Measurements from ENCODE around the gene ATXN1.

The ATXN1 gene

DNA sequence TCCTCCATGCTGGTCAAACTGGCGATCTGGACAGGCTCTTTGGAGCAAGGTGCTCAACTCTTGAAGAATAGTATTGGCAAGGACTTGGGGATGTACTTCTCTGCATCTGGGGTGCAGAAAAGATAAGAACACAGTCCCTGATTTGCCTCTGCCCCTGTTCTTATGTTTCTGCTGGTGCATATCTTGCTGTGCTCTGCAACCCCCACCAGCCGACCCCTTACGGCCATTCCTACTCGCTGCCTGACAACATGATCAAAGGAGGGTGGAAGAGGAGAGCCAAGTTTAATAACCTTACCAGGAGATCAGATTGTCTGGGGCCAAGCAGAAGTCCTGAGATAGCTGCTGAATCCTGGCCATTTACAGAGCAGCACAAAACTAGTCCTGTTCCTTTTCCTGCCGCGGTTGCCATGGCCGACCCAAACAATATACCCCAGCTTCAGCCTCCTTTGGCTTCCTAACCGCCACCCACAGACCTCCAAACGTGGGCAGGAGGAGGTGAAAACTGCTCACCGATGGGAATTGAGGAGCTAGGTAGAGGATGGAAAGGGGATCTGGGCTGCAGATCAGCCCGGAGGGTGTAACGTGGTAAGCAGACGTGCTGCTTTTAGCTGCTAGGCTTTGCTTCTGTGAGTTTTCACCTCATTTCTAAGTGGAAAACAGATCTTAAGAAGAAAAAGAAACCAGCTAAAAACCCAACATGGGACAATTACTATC is 60.9 kb downstream of the ATXN1 start:
- Mint-ChIP-seq H3K27me3 (no peaks in the 10 kb centered on the region), H3K27ac (peak overlapping the region; percentile 87), H3K9me3 (peaks cover 3% of the 10 kb centered on the region), H3K4me3 (peak overlapping the region; percentile 85), H3K4me1 (peaks cover 85% of the 10 kb centered on the region), H3K36me3 (ENCODE audit: low read depth) (peaks cover 7% of the 10 kb centered on the region)
- ATAC-seq (peak; percentile 27), DNase-seq (peak; percentile 54)

DNA sequence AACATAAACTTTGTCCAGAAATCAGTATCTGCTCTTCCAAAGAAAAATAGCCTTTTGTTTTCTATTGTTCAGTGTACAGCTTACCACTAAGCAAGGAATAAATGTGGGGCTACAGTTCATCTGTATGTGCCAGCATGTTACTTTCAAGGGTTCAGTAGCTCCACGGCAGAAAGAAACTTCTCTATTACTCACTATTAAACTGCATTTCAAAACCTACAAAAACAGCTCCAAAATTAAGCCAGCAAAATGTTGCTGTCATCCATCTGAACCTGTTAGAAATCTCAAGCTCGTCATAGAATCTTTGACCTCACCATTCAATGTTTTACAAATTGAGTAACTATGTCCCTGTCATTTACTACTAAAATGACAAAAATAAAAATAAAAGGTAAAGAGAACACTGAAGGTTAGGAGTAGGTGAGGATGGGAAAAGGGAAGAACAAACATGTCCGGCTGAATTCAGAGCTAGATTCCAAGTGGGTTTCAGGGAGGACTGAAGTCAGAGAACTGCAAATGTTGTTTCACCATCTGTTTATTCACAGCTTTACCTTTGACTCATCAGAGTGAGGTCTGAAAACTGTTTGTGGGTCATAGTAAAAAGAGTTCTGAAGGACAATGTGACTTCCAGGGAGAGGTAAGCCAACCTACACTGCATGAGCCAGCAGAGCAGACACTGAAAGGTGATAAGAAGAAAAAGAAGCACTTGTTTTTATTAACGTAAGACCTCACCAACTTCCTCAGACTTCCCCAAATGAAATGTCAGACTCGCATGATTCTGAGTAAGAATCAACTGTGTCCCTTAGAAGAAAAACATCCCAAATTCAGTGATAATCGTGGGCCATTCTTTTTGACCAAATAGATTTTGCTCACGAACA is 62.0 kb downstream of the ATXN1 start:
- peak overlapping the region; percentile 87 for H3K27ac Mint-ChIP-seq
- H3K9me3 Mint-ChIP-seq: peaks cover 3% of the 10 kb centered on the region
- peak; percentile 73 for ATAC-seq
- peak overlapping the region; percentile 85 for H3K4me3 Mint-ChIP-seq
- H3K4me1 Mint-ChIP-seq: peaks cover 85% of the 10 kb centered on the region
- no peak for DNase-seq
- H3K27me3 Mint-ChIP-seq: no peaks in the 10 kb centered on the region
- peaks cover 11% of the 10 kb centered on the region for H3K36me3 Mint-ChIP-seq (ENCODE audit: low read depth)

DNA sequence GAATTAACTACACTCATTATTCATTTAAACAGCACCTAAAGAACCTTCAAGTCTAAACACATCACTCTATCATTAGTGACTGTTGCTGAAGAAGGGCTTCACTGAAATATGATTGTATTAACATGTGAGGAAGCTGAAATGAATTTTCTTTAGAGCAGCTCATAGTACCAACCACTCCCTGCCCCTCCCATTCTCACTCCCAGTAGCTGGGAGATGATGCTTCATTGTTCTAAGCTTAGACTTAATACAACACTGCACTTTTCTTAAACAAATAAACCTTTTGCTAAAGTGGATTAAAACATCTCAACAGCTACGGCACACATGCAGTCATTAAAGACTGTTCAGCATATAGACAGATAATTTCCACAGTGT is 63.1 kb downstream of the ATXN1 start:
- Mint-ChIP-seq H3K36me3 (ENCODE audit: low read depth) (peaks cover 13% of the 10 kb centered on the region), H3K27me3 (no peaks in the 10 kb centered on the region), H3K4me1 (peaks cover 85% of the 10 kb centered on the region), H3K4me3 (peak overlapping the region; percentile 85), H3K9me3 (peaks cover 3% of the 10 kb centered on the region), H3K27ac (peak overlapping the region; percentile 87)
- ATAC-seq (no peak), DNase-seq (no peak)

DNA sequence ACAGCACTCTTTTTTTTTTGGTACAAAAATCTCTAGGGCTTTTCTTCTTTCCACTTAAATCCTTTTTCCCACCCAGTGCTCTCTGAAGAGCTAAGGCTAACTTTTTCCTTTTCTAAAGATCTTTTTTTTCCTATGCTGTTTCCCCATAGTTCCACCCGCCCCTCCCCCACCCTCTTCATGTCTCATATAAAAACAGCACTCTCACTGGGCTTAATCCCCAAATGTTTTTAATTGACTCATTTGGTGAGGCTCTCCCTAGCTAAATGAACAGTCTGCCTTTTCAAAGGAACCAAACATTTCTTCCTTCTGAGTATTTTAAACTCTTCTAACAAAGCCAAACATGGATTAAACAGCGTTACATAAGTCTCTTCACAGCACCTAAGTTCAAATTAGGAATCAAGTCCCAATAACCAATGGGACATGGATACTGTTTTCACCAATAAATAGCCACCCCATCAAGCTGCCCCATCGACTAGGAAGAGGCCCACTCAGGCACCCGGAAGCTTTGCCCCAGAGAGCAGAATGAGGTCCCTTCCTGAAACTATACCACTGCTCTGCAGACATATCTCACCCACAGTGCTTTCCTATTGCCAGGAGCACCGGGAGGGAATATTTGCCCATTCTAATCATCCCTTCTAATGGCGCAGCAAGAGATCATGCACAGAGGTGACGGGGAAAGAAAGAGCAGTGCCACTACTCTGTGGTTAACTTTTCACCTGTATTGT is 63.7 kb downstream of the ATXN1 start:
- Mint-ChIP-seq H3K36me3 (ENCODE audit: low read depth) (peaks cover 13% of the 10 kb centered on the region), H3K9me3 (peaks cover 3% of the 10 kb centered on the region), H3K4me3 (peak overlapping the region; percentile 85), H3K27ac (peak overlapping the region; percentile 87), H3K4me1 (peaks cover 87% of the 10 kb centered on the region), H3K27me3 (no peaks in the 10 kb centered on the region)
- DNase-seq (no peak), ATAC-seq (no peak)

DNA sequence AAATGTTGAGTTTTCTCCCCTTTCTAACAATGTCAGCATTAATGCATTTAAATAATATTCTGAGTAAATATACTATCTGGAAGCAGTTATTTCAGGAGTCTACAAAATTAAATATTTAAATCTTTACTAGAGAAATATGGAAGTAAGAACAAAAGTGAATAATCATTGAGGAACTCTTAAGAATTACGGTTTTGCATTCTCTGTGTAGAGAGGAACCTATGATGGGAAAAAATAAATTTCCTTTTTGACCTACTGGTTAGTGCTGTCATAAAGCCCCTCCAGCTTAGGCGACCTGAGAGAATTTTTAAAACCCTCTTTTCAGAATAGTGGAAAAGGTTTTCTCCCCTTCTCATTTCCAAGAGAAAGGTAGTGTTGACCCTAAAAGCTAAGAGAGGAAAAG is 64.8 kb downstream of the ATXN1 start:
- Mint-ChIP-seq H3K27ac (no peak overlapping the region), H3K9me3 (peaks cover 1% of the 10 kb centered on the region), H3K4me1 (peaks cover 91% of the 10 kb centered on the region), H3K4me3 (no peak overlapping the region), H3K27me3 (no peaks in the 10 kb centered on the region), H3K36me3 (ENCODE audit: low read depth) (peaks cover 9% of the 10 kb centered on the region)
- no peak for ATAC-seq
- DNase-seq: no peak

DNA sequence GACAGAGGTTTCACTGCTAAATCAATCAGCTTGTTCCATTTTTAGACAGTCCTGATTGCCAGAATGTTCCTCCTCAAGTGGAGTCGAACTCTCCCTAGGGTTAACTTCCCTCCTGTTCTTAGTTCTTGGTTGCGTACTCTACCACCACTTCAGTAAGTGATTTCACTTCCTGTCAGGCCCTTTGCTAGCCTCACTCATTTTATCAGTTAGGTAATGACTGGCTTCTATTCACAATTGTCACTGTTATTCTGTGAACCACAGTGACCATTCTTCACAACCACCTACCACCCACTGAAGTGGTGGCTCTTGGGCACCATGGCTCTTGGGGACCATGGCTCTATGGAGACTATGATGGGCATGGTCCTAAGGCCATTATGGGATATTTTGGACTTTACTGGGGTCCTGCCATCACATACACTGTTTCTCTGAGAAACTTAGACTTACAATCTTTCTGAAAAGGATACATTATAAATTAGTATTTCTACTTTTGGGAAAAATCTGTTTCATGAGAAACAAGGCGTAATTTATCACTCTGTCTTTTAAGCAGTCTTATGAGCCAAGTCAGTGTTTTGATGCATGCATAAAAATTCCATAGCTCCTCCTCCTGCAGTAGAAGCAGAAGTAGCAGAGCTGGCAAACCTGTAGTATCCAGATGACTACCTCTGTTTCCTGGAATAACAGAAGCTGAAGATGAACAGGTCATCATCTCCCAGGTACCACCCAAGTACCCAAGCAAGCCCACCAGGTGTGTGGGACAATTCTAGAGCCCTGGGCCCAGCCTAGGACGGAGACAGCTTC is 66.3 kb downstream of the ATXN1 start:
- Mint-ChIP-seq H3K27ac (peak overlapping the region; percentile 86), H3K4me3 (peak overlapping the region; percentile 24), H3K27me3 (no peaks in the 10 kb centered on the region), H3K4me1 (peaks cover 91% of the 10 kb centered on the region), H3K9me3 (no peaks in the 10 kb centered on the region), H3K36me3 (ENCODE audit: low read depth) (peaks cover 7% of the 10 kb centered on the region)
- ATAC-seq (peak; percentile 48), DNase-seq (no peak)

DNA sequence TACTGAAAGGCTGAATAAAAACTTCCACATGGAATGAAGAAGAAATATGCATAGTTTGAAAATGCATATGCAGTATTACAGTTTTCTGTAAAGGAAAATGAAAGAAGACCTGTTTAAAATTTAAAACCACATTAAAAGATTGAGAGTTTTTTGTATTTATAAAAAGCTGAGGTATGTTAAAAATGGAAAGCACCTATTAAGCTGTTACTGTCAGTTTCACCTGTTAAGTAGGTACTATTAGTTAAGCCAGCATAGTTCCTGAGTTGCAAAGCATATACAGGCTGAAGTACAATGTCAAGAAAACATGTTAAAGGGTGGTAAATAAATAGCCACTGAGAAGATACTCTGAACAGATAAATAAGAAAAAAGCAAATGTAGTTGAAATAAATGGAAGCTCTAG is 69.9 kb downstream of the ATXN1 start:
- Mint-ChIP-seq H3K27me3 (no peaks in the 10 kb centered on the region), H3K4me3 (peak overlapping the region; percentile 62), H3K4me1 (peaks cover 90% of the 10 kb centered on the region), H3K36me3 (ENCODE audit: low read depth) (peaks cover 11% of the 10 kb centered on the region), H3K27ac (peak overlapping the region; percentile 98), H3K9me3 (no peaks in the 10 kb centered on the region)
- ATAC-seq: no peak
- no peak for DNase-seq

DNA sequence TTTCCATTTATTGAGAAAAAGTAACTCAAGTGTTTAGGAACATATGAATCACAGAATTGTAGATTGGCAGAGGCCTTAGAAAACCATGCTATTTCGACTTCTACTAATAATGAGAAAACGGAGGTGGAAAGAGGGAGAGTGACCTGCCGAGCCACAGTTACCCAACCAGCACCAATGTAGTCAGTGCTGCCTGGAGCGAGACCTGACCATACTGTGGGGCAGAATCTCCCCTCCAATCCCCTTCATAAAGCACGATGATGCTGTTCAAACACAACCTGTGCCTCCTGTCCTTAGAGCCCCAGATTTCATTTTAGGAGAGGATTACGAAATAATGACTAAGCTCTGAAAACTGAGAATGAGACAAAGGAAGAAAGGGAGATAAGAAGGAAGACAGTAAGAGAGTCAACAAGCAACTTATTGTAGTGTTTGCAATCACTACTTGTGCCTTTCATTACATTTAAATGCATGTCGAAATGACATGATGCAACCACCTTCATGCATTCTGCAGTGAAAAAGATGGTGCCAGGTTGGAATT is 70.6 kb downstream of the ATXN1 start:
- Mint-ChIP-seq H3K4me3 (peak overlapping the region; percentile 62), H3K27me3 (no peaks in the 10 kb centered on the region), H3K27ac (peak overlapping the region; percentile 98), H3K4me1 (peaks cover 93% of the 10 kb centered on the region), H3K9me3 (no peaks in the 10 kb centered on the region), H3K36me3 (ENCODE audit: low read depth) (peaks cover 10% of the 10 kb centered on the region)
- DNase-seq (peak; percentile 54), ATAC-seq (peak; percentile 89)

DNA sequence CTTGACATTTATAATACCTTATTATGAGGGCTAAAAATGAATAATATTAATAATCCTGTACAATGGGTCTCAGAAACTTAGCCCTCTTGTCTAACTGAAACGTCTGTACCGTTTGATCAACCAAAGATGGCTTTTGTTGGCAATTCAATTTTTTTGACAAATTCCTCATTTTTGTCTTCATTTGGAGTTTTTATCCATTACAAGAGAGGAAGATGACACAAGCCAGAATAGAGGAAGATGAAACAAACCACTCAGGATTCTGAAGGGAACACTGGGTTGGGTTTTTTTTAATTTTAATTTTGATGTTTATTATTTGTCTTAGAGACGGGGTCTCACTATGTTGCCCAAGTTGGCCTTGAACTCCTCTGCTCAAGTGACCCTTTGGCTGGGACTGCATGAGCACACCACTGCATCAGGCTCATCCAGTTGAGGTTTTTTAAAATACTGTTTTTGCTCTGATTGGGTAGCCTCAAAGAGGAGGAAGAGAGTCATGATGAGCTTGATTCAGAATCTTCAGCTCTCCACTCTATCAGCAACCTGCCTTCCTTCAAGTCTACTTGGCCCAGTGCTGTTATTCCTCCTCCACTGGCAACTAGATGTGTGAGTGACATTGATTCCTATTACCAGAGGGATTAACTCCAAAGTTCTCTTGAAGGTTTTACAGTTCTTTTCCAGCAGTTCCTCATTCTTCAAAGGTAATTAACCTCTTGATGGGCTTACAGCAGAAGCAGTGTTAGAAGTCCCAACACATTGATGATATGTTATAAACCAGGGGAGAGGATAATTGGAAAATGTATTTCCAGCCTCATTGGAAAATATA is 71.3 kb downstream of the ATXN1 start:
- peaks cover 10% of the 10 kb centered on the region for H3K36me3 Mint-ChIP-seq (ENCODE audit: low read depth)
- peak overlapping the region; percentile 98 for H3K27ac Mint-ChIP-seq
- no peaks in the 10 kb centered on the region for H3K27me3 Mint-ChIP-seq
- no peaks in the 10 kb centered on the region for H3K9me3 Mint-ChIP-seq
- ATAC-seq: peak; percentile 24
- H3K4me3 Mint-ChIP-seq: peak overlapping the region; percentile 62
- no peak for DNase-seq
- peaks cover 93% of the 10 kb centered on the region for H3K4me1 Mint-ChIP-seq

DNA sequence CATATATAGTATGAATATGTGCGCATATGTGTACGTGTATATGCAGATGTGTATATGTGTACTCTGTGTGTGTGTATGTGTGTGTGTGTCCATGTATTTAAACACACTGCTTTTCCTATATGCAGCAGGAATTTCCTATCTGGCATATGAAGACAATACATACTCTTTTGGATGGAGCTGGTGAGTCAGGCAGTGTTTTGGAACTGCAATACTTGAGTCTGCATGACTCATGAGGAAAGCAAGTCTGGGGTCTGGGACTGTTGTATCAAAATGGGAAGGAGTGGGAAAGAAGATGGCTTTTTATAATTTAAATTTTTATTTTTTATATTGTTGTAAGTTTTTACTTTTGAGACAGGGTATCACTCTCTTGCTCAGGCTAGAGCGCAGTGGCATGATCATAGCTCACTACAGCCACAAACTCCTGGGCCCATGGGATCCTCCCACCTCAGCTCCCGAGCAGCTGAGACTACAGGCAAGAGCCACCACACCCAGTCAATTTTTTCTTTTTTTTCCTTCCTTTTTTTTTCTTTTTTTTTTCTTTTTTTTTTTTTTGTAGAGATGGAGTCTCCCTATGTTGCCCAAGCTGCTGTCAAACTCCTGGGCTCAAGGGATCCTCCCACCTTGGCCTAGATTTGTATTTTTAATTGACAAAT is 72.2 kb downstream of the ATXN1 start:
- Mint-ChIP-seq H3K27me3 (no peaks in the 10 kb centered on the region), H3K36me3 (ENCODE audit: low read depth) (peaks cover 6% of the 10 kb centered on the region), H3K9me3 (no peaks in the 10 kb centered on the region), H3K4me3 (no peak overlapping the region), H3K4me1 (peaks cover 93% of the 10 kb centered on the region), H3K27ac (peak overlapping the region; percentile 95)
- ATAC-seq (no peak), DNase-seq (no peak)

DNA sequence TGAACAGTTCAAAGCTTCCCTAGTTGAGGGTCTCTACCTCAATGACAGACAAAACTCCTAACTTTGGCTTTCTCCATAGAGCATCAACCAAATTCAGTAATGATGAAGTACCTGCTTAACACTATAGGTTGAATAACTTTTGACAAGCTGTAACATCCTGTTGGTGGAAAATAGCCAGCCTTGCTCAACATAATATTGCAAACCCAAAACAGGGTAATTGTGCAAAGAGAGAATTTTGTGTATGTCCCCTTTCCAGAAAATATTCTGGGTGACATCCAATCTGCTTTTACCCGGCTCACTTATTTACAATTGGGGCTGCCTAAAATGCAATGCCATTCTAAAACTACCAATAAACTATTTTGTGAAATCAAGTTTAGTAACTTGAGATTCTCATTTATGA is 72.8 kb downstream of the ATXN1 start:
- Mint-ChIP-seq H3K4me3 (peak overlapping the region; percentile 66), H3K9me3 (no peaks in the 10 kb centered on the region), H3K27ac (peak overlapping the region; percentile 95), H3K4me1 (peaks cover 94% of the 10 kb centered on the region), H3K36me3 (ENCODE audit: low read depth) (peaks cover 9% of the 10 kb centered on the region), H3K27me3 (no peaks in the 10 kb centered on the region)
- no peak for ATAC-seq
- no peak for DNase-seq

DNA sequence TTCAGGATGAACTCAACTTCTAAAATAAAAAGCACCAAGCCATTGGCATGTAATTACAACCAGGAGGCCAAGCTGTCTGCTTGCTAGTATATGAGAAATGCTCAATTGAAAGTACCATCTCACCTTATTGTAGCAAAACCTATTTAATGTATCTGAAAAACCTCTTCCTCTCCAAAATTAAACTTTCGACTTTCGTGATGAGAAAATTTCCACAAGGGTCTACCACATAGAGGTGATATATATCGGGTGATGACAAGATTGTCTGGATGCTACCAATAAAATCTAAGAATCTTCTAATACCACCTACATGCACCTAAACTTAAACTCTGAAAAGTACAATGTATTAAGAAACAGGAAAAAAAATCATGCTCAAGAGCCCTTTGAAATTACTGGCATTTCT is 74.2 kb downstream of the ATXN1 start:
- no peak for DNase-seq
- H3K27me3 Mint-ChIP-seq: no peaks in the 10 kb centered on the region
- peak; percentile 10 for ATAC-seq
- peak overlapping the region; percentile 95 for H3K27ac Mint-ChIP-seq
- peaks cover 97% of the 10 kb centered on the region for H3K4me1 Mint-ChIP-seq
- peaks cover 13% of the 10 kb centered on the region for H3K36me3 Mint-ChIP-seq (ENCODE audit: low read depth)
- H3K9me3 Mint-ChIP-seq: no peaks in the 10 kb centered on the region
- peak overlapping the region; percentile 66 for H3K4me3 Mint-ChIP-seq
